NCI-H69 (cell line): ENCODE data around the gene PLN.
A peak's percentile ranks its signal among the peaks of the same experiment; 100 is the strongest.

ENCODE experiments used
- DNase-seq: peaks from one replicate; lab custom pipeline; 2025; lab: John Stamatoyannopoulos, UW

PLN gene

DNA sequence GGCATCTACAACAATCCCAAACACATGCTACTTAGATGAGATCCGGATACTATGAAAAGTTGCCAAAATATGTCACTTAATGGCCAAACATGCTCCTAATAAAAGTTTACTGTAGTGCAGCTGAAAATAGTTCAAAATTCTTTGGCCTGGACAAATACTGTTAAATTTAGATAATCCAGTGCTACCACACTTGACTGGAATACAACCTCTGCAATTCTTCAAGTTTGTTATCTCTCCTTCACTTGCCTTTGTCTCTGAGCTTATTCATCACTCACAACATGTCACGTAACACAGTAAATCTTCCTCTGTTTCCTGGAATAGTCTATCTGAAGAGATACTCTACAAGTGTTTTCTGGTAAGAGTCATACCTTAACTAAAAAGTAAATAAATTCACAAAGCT, 10.5 kb upstream of the PLN start:
- no peak for DNase-seq

DNA sequence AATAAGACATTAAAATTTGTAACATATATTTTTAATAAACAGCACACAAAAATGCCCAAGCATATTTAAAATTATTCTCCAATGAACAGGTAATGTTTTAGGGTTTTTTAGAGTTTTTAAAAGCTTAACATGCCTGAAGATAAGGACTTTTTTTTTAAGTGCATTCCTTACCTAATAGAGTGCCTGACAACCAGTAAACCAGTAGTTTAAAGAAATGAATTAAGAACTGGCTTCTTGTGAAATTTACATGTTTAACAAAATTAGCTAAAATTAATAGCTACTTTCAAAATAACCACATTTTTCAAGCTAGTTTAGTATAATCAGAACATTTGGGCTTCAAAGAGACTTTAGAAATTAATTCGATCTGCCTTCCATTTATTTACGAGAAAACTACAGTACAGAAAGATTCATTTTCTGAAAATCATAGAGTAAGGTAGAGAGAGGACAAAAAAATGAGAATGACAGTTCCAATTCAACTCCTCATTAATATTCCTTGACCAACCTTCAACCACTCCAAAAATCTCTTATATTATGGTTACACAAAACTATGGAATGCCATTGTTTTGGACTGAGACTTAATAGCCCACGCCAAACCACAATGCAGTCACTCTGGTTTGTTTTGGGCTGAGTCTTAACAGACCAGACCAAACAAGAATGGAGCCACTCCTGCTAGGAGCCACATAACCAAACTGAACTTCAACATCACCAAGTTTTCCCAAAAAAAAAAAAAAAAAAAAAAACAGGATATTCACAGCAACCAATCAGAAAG, 5.7 kb upstream of the PLN start:
- DNase-seq: no peak

DNA sequence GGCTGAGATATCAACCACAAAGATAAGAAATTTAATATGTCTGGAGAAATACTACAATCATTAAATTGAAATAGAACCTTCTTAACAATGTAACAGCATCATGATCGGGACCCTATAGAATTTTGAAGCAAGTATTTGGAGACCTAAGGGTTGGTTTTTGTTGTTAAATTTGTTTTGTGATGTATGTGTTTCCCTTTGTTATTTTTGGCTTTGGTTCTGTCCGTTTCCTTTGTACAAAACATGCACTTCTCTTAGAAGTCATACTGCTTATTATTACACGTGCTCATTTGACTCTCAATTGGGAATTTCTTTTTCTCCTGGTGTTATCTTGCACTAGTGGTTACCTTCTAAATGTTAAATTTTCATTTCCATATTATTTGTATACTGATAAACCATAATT, 4.0 kb upstream of the PLN start:
- DNase-seq: no peak

DNA sequence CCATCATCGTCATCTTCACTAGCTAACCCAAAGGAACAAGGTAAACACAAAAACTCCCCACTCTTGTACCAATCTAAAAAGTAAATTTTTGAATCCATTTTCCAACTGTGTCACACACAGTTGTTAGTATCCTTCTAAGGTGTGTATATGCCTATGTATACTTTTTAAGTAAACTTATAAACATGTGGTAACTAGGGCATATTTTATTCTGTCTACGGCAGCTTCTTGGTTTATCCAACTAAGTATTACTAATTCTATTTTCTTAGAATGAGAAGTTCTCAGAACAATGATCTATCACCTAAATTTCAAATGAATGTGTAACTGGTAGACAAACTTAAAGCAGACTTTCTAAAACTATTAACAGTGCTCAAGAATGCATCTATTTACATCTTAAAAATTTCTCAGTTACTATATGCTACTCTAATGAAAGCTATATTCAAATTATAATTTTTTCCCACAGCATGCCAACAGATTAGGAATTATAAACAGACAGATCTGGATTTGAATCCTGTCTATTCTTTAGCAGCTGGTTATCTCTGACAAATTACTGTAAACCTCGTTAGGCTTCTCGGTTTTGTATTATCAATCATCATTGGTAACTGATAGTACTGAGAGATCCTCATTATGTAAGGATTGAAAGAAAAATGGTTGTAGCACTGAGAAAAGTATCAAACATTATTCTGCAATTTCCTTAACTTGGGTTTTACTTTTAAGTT, 1.8 kb upstream of the PLN start:
- DNase-seq: no peak

DNA sequence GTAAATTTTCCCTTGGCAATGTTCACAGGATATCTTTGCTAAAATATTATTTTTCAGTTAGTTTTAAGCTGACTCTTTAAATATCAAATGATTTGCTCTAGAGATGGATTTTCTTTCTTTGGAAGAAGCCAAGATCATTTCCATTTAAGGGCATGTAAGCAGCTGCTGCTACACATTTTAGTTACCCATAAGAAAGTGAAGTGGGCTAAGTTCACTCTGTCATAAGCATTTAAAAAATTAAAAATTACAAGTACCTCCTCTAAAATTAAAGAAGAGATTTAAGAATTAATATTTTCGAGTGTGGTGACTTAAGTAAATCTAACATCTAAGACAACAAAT, 1.2 kb upstream of the PLN start:
- DNase-seq: no peak

DNA sequence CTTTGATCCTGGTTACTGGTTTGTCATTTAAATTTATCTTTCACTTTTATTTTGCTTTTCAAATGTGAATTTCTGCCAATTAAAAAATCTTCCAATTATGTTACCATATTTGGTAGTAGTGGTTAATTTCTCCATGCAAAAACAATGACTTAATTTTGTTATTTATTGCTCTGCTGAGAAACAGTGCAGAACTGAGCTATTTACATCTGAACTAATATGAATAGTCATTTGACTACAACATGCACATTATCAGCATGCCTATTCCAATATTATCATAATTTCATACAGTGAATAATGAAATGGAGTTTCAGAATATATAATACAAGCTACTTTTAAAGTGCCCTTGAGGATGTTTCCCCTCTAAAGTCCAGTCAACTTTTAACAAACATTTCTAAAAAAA, 517 bp downstream of the PLN start:
- DNase-seq: no peak

DNA sequence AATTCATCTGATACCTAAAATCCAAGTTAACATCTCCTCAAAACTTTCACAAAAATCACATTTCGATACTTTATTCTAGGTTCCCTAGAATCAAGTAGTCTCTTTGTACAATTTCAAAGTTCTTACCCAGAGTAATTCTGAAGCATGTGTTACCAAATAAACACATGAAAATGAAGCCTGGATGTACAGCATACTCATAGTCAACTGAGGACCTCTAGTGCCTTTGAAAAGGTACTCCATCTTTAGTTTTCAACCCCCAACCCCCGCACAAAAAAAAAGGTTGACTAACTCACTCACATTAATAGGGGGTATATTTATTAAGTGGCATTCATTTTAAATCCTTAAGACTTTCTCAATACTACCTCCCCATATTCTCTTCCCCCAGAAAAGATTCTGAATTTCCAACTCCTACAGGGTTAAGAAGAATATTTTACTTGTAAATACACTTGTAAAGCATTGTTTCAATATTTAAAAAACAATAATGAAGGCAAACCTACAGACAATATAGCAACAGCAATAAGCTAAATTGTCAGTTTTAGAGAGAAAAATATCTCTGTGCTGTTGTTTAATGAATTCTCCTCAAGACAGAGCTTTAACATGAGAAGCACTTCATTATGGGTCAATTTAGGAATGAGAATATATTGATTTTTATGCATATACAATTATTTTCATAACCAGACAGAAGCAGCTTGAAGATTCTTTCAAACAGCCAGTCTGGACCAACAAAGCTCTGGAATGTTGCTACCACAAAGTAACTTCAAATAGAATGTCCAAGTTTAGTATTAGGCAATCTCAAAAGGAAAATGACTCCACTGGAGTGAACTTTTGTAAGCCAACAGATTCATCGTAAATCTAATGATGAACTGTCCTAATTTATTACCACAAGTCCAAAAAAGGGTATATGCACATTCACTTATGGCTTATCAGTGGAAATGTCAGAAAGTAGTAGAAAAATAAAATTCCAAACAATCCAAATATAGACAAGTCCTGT, 3.3 kb downstream of the PLN start:
- DNase-seq: peak; percentile 82

DNA sequence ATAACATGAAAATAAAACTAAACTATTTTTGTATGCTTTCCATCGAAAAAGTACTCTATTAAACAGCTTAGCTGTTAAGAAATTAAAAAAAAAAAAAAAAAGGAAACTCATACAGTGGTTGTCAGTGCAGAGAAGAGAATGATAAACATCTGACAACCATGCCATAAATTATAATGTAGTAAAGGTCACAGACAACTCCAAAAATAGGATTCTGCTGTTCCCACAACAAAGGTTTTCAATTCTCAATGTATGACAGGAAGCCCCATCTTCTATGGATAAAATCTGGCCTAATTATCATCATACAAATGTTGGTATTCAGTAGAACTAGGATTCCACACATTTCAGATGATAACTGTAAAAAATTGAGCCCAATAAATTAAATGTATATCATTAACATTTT, 5.0 kb downstream of the PLN start:
- DNase-seq: no peak

DNA sequence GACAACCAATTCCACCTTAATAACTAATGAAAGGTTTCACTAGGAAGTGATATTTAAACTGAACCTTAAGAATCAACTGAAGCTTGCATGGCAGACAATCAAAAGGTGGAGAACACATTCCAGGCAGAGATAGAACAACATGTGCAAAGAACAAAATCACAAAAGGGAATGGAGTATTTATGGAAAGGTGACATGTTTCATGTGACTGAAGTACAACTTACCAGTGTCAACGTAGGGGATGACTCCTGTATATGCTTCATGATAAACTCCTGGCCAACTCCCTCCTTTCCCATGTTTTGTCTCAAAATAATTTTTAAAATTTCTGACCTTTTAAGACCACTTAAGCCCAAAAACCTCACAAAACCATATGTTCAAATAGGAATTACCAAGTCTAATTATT, 6.6 kb downstream of the PLN start:
- DNase-seq: no peak

DNA sequence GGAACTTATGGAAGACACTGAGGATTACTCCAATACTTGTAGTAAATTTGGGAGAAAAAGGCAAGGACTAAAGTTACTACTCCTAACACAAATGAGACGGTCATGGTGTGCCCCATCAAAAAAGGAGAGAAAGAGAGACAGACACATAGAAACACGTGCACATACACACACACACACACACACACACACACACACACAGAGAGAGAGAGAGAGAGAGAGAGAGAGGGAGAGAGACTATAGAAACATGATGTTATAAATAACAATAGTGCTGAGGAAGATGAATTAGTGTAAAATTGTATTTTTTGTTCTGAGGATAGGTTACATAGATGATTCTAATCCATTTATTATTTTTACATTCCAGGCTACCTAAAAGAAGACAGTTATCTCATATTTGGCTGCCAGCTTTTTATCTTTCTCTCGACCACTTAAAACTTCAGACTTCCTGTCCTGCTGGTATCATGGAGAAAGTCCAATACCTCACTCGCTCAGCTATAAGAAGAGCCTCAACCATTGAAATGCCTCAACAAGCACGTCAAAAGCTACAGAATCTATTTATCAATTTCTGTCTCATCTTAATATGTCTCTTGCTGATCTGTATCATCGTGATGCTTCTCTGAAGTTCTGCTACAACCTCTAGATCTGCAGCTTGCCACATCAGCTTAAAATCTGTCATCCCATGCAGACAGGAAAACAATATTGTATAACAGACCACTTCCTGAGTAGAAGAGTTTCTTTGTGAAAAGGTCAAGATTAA, 10.5 kb downstream of the PLN start:
- DNase-seq: no peak

DNA sequence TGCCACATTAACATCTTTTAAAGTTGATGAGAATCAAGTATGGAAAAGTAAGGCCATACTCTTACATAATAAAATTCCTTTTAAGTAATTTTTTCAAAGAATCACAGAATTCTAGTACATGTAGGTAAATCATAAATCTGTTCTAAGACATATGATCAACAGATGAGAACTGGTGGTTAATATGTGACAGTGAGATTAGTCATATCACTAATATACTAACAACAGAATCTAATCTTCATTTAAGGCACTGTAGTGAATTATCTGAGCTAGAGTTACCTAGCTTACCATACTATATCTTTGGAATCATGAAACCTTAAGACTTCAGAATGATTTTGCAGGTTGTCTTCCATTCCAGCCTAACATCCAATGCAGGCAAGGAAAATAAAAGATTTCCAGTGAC, 11.6 kb downstream of the PLN start:
- DNase-seq: no peak

DNA sequence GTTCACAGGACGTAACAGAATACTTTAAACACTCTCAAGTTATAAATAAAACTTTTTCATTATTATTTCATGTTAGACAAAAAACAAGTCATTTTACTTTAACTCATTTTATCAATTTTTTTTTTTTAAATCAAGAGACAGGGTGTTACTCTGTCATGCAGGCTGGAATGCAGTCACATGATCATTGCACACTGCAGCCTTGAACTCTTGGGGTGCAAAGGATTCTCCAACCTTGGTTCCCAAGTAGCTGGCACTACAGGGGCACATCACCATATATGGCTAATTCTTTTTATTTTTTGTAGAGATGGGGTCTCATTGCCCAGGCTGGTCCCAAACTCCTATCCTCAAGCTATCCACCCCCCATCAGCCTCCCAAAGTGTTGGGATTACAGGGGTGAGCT, 14.2 kb downstream of the PLN start:
- DNase-seq: no peak

DNA sequence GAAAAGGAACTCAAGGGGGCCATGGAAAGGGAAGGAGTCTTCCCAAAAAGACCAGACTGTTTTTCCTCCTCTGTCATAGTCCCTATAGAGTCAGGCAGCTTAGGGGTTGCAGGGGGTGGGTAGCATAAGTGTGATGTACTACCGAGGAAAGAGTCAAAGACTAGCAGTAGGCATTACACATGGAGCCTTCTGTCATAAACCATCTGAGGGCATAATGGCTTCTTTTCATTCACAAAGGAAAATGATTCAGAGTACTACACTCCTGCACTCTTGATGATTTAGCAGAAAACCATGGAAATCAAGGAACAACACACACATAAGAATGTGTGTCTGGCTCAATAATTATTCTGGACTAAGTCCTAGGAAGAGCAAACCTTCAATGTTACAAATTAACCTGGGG, 14.9 kb downstream of the PLN start:
- no peak for DNase-seq

DNA sequence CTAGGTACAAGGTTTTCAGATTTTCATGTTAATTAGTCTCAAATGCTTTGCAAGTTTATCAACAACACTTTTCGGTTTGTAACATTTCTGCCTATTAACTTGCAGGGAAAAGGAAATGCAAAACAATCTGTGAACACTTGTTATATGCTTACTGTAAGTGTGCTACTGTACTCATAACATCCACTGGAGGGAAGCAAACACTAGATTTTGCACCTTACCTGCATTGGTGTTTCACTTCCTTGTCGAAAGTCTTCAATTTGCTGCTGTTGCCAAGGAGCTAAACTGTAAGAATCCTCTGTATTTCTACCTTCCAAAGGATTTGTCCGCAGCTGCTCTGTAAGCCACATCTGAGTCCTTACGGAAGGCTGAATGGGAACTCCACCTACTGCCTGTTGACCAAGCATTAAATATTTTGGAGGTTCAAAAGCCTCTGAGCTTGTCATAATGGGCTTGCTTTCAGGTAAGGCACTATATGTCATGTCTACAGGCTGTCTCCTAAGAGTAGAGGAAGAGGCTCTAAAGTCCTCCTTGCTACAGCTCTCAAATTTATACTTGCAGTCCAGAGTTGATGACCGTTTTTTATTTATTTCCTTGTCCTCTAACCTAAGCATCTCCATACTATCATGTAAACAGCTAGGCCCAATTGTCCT, 17.3 kb downstream of the PLN start:
- DNase-seq: peak; percentile 71

DNA sequence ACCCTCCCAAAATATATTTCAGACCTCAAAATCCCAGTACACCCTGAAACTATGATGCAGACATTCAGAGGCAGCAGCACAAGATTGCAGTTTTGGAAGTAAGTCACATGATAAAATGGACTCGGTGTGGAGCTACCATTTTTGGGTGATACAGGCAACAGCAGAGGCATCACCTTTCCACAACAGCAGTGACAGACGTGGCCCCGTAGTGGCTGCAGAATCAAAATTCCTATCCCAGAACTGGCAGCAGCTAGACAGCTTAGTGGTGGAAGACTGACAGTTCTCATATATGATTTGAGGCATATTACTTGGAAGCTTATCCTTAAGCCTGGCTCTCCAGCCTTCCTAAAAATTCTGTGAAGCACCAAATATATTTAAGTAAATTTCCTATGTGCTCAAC, 19.9 kb downstream of the PLN start:
- no peak for DNase-seq

DNA sequence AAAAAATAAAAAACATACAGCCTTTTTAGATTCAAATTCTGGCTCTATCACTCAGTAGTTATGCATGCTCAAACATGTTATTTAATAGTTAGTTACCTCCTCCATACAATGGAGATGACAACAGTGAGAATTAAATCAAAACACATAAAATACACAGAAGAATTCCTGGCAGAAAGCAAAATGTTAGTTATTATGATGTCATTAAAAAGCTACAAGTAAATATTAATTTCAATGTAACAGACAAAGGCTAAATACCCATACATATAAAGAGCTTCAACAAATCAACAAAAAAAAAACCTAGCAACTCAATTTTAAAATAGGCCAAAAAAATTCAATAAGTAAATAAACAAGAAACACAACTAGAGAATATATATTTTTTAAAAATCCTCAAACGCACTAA, 21.4 kb downstream of the PLN start:
- DNase-seq: peak; percentile 26

DNA sequence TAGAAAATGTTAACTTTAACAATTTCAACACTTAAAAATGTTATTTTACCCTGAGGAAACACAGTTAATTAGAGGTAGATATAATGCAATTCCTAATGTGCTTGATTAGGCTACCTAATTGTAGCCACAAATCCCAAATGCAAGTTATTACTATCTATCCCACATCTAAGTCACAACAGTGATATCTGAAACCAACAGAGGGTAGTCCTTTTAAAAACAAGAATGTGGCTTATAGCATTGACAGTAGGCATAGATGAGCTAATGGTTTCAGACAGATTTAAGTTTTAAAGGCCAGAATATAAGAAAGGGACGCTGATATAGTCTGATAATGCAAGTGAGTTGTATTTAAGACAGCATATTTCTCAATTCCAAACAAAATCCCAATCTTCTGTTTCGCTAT, 23.0 kb downstream of the PLN start:
- no peak for DNase-seq

DNA sequence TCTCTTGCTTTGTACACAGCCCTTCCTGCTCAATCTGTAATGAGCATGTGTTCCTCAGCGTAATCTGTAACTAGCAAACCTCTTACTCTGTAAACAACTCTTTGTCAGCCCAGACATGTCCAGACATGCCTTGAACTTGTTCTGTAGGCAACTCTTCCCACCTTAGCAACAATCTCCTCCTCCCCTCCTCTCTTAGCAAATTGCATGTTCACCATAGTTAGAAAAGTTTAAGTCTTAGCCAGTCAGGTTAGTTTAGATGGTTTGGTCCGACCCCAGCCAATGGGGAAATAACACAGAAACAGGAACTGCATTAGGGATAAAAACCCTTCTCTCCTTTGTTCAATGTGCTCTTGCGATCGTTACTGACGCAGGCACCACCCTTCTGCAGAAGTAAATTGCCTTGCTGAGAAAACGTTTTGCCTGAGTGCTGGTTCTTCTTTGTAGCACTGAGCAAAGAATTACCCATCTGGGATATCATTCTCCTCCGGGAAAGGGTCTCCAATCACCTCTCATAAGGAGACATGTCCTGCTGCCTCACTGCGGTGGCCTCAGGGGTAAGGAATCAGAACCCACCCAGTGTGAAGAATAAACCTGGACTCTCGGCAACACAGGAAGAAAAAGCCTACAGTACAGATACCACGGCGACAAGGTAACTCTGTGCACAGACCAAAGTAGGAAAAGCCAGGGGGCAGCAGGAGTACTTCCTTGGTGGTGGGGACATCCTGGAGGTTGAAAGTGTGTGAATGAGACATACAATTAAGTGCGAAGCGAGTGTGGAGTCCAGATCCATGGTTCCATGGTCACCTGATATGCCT, 26.2 kb downstream of the PLN start:
- DNase-seq: peak; percentile 77

DNA sequence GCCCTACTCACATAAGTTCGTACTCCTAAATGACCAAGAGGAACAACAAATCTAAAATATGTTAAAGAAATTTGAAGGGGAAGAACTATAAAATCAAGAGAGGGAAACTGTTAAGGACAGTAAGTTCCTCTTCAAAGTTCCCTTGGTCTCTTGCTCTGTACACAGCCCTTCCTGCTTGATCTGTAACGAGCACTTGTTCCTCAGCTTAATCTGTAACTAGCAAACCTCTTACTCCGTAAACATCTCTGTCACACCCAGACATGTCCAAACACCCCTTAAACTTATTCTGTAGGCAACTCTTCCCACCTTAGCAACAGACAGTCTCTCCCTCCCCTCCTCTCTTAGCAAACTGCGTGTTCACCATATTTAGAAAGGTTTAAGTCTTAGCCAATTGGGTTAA, 29.9 kb downstream of the PLN start:
- no peak for DNase-seq

DNA sequence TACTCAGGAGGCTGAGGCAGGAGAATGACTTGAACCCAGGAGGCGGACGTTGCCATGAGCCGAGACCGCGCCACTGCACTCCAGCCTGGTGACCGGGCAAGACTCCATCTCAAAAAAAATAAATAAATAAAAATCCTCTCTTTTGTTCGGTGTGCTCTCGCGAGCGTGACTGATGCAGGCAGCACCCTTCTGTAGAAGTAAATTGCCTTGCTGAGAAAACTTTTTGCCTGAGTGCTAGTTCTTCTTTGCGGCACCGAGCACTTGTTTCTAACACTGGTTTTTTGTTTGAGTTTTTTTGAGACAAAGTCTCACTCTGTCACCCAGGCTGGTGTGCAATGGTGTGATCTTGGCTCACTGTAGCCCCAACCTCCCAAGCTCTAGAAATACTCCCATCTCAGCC, 30.5 kb downstream of the PLN start:
- no peak for DNase-seq

DNA sequence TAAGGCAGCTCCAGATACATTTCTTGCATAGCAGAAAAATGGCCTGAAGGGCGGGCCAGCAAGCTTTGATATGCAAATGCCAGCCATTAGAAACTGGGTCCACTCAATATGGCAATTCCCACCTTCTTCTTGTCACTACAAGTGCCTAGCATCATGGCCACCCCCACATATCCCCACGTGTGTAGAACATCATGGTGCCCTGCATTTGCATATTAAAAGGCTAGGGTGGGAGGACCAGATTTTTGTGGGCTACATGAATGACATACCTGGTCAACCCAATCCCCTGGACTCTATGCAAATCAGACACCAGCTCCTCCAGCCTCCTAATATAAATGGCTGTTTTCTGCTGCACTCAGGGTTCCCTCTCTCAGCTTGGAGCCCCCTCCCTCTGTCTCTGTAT, 31.7 kb downstream of the PLN start:
- no peak for DNase-seq
